GM21381 (cell line): ENCODE results near the gene CACNA1A.
"Not testable (repeated sequence)": the region's sequence is repeated elsewhere in the genome, so short reads cannot be mapped to it uniquely, and the experiment has no call there.

ENCODE experiments used
- ATAC-seq: cut with Tn5 transposase; IDR thresholded peaks from one replicate; pipeline ENCODE4 v1.9.1; 2021; ENCODE audit warnings: mild to moderate bottlenecking, moderate library complexity; ENCODE audit not compliant: unreplicated experiment

CACNA1A gene

GRCh38 chr19:13427273-13428051, 78.8 kb downstream of the CACNA1A start:
- no peak for ATAC-seq

DNA sequence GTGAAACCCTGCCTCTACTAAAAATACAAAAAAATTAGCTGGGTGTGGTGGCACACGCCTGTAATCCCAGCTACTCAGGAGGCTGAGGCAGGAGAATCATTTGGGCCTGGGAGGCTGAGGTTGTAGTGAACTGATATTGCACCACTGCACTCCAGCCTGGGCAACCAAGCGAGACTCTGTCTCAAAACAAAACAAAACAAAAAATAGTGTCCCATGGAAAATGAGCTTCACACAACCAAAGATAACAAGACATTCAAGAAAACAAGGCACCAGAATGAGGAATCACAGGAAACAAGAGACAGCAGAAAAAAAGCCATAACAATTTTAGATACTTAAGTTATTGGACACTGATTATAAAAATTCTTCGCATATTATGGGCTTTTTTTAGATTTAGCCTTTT, 80.4 kb downstream of the CACNA1A start:
- ATAC-seq: not testable (repeated sequence)

- ATAC-seq: no peak
These were observed 81.1 kb downstream of the CACNA1A start for GRCh38 chr19:13425151-13425550.

GRCh38 chr19:13420780-13421179, 85.5 kb downstream of the CACNA1A start:
- no peak for ATAC-seq

- ATAC-seq: no peak
These were observed 89.2 kb downstream of the CACNA1A start for GRCh38 chr19:13417054-13417453.

DNA sequence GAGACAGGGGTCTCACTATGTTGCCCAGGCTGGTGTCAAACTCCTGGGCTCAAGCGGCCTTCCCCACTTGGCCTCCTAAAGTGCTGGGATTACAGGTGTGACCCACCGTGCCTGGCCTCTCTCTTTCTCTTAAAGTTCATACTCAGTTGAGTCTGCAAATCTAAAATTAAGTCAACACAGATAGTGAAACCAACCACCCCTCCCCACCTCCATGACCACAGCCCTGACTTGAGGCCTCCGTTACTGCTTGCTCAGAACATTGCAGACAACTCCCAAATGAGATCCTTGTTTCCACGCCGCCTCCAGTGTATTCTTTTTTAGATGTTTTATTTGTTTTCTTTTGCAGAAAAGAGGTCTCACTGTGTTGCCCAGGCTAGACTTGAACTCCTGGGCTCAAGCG, 94.4 kb downstream of the CACNA1A start:
- no peak for ATAC-seq

- no peak for ATAC-seq
These were observed 95.3 kb downstream of the CACNA1A start for GRCh38 chr19:13410946-13411345.

DNA sequence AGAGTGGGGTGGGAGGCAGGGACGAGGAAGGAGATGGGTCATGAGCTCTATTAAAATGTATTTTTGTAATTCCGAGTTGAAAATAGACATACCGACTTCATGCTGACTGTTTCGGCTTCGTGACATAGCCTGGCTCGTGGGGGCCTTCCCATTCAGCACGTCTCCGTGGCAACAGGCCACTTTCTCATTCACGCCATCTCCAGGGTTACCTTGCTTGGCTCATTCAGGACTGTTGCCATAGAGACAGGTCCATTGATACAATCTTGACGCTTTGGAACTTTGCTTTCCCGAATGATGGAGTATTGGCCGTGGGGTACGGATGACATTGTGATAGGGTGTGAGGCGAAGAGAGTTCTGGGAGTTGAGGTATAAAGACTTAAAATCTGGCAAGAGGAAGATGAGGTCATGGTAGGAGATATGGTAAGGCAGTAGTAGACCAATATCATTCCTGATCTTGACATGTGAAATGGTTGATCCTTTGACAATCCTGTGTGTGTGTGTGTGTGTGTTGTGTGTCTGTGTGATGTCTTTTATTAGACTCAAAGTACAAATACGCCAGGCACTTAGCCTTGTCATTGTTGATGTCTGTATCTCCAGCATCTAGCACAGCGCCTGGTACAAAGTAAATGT, 97.3 kb downstream of the CACNA1A start:
- no peak for ATAC-seq

- ATAC-seq: no peak
These were observed 102.0 kb downstream of the CACNA1A start for GRCh38 chr19:13404236-13404635.

- no peak for ATAC-seq
These were observed 104.9 kb downstream of the CACNA1A start for GRCh38 chr19:13401388-13401787.

DNA sequence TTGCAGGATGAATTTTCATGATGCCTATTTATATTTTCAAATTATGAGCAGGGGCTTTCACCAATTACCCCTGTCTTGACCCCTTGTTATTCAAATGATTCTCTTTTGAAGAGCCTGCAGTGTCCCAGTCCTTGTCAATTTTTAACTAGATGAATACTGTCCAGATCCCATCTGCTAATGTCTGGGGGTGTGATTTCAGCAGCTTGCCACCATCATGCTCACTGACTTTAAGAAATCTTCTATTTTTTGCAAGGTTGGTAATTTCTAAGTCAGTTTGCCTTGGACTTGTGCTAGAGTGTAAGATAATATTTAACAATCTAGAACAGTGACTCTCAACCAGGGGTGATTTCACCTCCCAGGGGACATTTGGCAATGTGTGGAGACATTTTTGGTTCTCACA, 106.0 kb downstream of the CACNA1A start:
- no peak for ATAC-seq

DNA sequence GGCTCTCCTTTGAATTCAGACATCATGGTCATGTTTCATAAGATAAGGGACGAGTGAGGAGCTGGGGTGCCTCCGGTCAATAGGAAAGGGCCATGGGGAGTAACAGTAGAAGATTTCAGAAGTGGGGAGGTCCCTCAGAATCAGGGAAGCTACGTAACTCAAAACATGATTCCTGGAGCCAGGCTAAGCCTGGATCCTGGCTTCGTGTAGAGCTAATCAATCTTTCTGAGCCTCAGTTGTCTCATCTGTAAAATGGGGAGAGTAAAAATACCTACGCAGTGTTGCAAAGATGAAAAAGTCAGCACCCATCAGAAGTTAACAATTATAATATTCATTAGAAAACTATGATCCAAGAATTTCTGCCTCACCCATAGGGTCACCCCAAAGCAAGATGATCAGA, 106.5 kb downstream of the CACNA1A start:
- no peak for ATAC-seq

GRCh38 chr19:13398780-13399726, 107.2 kb downstream of the CACNA1A start:
- ATAC-seq: no peak

GRCh38 chr19:13398182-13398581, 108.1 kb downstream of the CACNA1A start:
- no peak for ATAC-seq

DNA sequence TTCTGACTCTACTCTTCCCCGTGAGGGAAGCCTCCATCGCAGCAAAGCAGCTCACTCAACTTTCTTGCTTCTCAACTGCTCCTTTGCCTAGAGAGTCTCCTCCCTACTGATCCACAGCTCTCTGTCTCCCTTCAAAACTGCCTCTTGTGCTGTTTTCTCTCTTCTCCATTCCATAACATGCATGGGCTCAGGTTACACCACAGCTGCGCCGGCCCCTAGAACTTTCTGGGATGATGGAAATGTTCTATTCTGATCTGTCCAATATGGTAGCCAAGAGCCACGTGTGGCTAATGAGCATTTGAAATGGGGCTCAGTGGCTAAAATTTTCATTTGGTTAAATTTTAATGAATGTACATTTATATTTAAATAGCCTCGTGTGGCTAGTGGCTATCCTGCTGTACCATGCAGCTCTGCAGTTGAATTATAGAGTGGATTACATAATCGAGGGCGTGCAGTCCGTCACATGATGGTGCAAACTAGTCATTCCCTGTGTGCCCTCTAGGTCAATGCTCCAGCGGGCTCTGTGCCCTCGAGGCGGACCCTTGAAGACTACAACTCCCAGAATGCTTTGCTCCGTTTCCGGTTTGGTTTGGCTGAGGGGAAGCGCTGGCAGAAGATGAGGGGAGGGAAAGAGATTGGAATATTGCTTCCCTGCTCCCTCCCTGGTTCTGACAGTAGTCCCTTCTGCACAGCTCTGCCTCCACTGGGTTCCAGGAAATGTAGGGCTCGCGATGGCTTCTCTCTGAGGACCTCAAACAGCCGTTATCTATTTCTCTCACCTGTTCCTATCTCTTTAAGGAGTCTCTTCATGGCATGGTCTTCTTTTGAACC, 109.8 kb downstream of the CACNA1A start:
- no peak for ATAC-seq

GRCh38 chr19:13382633-13382938, 123.7 kb downstream of the CACNA1A start:
- no peak for ATAC-seq

DNA sequence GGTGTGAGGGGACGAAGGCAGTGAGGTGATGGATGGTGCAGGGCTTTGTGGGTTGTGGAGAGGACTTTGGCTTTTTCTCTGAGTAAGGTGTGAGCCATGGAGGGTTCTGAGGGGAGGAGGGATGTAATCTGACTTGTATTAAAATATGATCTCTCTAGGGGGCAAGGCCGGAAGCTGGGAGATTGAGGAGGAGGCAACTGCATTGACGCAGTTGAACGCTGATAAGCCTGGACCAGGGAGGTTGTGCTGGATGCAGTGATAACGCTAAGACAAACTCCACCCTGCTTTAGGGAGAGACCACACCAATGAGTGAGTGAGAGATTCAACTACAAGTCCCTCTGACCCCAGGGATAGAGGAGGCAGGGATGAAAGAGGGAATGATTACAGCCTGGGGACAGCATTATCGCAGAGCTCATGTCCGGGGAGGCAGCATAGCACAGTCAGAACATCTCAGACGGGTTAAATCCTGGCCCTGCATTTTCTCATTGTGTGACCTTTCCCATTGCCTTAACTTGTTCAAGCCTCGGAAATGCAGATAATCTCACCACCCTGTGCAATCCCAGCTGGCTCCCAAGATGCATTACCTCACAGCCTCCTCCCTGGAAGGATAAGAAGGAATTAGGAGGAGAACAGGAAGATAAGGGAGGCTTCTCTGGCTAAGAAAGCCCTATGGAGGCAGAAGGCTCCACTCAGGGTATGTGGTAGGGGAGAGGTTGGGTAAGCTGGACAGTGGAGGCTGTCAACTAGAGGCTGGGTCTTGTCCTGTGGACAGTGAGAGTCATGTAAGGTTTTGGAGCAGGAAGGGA, 124.2 kb downstream of the CACNA1A start:
- ATAC-seq: no peak

GRCh38 chr19:13376537-13376936, 129.7 kb downstream of the CACNA1A start:
- ATAC-seq: no peak

DNA sequence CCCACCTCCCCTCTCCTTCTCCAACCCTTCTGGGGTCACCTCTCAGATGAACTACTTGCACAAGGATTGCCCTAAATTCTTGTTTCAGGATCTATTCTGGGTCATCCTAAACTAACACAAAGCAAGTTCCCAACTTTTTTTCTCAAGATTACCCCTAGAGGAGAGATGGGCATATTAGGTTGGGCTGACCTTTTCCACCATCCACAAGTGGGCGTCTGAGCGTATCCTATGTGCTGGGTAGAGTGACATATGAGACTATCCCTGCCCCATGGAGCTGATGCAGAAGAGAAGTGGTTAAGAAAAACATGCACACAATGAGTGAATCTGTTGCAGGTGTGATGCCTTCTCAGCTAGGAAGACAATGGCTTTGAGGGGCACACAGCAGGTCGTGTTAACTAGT, 132.7 kb downstream of the CACNA1A start:
- no peak for ATAC-seq

DNA sequence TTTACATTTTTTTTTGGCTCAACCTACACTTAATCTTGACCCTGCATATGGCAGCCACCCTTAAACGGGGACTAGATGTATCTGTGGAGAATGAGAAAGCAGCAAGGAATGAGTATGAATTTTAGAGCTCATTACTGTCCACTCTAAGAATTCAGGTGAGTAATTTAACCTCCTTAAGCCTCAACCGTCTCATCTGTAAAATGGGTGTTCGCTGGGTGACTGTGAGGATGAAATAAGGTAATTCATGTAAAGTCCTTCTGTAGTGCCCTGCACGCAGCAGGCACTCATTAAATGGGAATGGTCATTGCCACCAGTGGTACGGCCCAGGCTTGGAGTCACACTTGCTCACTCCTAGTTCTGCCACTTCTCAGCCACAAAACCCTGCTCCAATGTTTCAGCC, 135.3 kb downstream of the CACNA1A start:
- no peak for ATAC-seq
